ENCODE data around the gene PTPRN2.
"Not testable (repeated sequence)": the region's sequence is repeated elsewhere in the genome, so short reads cannot be mapped to it uniquely, and the experiment has no call there.

PTPRN2 gene

DNA sequence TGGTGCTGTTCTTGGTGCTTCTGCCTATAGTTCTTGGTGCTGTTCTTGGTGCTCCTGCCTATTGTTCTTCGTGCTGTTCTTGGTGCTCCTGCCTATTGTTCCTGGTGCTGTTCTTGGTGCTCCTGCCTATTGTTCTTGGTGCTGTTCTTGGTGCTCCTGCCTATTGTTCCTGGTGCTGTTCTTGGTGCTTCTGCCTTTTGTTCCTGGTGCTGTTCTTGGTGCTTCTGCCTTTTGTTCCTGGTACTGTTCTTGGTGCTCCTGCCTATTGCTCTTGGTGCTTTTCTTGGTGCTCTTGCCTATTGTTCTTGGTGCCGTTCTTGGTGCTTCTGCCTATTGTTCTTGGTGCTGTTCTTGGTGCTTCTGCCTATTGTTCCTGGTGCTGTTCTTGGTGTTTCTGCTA, 71.1 kb downstream of the PTPRN2 start:
- DNase-seq (ENCODE audit: low read depth) = no peak

DNA sequence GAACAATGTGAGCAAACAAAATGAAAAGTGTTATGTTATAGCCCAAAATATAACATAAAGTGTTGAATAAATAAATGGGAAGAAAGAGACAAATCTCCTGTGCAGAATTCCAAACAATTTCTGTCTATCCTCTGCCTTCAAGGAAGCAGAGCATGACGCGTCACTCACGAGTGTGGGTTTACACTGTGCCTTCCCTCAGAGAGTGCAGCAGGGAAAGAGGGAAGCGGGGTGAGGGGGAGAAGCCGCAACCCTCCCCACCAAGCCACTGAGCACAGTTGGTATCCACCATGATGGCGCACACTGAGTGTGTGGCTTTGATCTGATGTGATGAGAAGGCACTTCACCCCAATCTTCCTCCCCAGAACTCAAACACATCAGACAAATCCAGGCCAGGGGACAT, 74.8 kb downstream of the PTPRN2 start:
- no peak for DNase-seq (ENCODE audit: low read depth)

DNA sequence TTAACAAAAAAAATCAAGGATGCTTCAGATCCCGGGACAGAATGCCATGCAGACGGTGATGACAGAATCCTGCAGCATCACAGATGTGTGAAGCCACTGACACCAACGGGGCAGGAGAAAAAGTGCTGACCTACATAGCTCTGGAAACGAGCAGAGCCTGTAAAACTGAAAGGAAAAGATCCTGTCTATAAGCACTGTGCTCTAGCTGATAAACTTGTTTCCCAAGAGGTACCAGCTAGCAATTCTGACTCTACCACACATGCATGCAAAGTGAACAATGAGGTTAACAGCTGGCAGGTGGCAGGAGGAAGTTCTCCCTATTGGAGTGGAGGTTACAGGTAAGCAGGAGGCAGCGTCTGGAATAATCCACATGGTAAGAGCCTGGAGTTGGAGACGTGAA, 75.6 kb downstream of the PTPRN2 start:
- DNase-seq (ENCODE audit: low read depth) = no peak

DNA sequence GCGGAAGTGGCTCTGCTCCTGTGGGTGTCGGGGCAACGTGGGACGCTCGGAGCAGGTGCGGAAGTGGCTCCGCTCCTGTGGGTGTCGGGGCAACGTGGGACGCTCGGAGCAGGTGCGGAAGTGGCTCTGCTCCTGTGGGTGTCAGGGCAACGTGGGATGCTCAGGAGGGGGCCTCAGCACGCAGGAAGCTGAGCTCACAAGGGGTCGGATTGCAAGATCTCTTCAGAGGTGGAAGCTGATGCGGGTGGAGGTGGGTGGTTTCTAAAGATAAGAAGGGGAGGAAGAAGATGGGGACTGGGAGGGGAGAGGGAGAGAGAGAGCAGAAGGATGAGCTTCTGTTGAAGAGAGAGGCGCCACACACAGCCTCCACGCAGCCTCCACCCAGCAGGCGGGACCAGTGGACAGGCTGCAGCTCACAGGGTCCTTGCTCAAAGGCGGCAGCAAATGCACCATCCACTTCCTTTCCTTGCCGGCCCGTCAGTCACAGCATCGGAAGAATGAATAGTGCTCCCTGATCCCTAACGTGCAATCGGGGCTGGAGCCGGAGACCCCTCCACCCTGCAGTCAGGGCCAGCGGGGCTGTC, 78.7 kb downstream of the PTPRN2 start:
- DNase-seq (ENCODE audit: low read depth) = no peak

DNA sequence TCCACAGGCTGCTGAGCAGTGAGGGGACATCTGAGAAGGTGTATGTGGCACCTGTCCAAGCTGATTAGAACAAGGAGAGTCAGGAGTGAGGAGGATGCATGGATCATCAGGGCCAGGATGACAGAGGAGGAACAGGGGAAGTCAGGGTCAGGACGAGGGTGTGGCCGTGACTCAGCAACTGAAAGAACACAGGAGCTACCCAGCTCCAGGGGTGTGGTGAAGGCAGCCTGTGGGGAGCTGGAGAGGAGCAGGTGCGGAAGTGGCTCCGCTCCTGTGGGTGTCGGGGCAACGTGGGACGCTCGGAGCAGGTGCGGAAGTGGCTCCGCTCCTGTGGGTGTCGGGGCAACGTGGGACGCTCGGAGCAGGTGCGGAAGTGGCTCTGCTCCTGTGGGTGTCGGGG, 79.3 kb downstream of the PTPRN2 start:
- DNase-seq (ENCODE audit: low read depth) = not testable (repeated sequence)

DNA sequence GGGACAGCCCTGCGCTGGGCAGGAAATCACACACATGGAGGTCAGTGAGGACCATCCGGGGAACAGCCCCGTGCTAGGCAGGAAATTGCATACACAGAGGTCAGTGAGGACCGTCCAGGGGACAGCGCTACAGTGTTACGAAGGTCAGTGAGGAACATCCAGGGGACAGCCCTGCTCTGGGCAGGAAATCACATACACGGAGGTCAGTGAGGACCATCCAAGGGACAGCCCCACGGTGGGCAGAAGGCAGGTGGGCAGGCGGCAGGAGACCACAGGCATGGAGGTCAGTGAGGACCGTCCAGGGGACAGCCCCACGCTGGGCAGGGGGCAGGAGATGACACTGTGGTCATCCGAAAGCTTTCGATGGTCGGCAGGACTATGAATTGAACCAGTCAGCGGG, 79.7 kb downstream of the PTPRN2 start:
- no peak for DNase-seq (ENCODE audit: low read depth)

DNA sequence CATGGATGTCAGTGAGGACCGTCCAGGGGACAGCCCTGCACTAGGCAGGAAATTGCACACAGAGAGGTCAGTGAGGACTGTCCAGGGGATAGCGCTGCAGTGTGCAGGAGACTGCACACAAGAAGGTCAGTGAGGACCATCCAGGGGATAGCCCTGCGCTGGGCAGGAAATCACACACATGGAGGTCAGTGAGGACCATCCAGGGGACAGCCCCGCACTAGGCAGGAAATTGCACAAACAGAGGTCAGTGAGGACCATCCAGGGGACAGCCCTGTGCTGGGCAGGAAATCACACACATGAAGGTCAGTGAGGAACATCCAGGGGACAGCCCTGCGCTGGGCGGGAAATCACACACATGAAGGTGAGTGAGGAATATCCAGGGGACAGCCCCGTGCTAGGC, 80.4 kb downstream of the PTPRN2 start:
- DNase-seq (ENCODE audit: low read depth) = not testable (repeated sequence)

DNA sequence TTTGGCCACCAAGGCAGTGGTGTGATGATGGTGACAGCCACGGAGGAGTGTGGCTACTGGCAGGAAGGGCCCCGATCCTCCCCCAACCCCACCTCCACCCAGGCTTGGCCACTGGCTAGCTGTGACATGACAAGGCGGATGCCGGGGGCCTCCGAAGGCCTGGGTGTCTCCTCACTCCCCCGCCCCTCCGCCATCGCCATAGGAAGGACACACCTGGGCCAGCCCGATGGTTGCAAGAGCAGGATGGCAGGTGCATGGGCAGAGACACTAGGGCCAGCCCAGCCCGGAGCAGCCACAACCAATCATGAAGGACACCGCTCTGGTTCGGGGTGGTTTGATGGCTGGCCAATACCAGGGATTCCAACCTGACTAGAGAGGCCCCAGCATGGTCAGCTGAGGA, 81.0 kb downstream of the PTPRN2 start:
- no peak for DNase-seq (ENCODE audit: low read depth)

DNA sequence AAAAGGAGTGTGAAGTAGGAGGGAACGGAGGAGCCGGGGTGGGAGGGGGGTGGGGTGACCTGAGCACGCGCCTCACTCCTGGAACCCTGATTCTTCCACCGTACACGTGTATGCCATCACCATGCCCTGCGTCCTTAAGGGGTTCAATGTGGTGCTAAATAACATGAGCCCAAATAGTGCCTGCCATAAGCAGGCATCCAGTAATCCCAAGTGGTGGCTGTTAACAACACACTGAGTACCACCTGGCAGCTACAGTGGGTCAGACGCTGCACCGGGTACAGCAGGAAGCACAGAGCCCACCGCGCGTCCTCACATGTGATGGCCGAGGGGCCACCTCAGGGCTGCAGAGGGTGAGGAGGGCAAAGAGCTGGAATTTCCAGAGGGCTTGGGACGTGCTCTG, 81.9 kb downstream of the PTPRN2 start:
- no peak for DNase-seq (ENCODE audit: low read depth)

DNA sequence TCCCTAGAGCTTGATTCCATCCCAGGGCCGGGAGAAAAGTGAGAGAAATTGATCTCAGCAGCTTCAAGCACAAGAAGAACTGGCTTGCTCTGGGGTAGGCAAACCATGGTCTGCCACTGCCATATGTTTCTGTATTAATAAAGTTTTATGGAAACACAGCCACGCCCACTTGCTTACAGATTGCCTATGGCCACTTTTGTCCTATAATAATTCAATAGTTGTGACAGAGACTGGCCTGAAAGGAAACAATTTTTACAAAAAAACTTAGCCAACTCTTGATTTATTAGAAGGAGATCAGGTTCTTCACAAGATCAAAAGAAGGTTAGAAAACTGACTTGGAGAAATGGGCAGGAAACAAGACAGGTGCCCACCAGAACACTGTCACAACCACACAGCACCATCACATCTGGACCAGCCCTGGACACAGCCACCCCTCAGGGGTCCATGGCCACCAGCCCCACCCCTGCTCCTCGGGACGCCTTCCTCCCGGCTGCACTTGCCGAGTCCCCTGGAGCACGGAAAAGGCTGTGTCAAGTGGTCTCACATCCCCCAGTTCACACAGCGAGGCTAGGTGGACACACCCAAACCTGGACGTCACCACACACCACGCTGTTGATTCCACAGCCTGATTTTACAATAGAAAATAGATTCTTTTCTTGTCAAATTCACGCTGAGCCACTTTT, 85.4 kb downstream of the PTPRN2 start:
- DNase-seq (ENCODE audit: low read depth) = no peak

DNA sequence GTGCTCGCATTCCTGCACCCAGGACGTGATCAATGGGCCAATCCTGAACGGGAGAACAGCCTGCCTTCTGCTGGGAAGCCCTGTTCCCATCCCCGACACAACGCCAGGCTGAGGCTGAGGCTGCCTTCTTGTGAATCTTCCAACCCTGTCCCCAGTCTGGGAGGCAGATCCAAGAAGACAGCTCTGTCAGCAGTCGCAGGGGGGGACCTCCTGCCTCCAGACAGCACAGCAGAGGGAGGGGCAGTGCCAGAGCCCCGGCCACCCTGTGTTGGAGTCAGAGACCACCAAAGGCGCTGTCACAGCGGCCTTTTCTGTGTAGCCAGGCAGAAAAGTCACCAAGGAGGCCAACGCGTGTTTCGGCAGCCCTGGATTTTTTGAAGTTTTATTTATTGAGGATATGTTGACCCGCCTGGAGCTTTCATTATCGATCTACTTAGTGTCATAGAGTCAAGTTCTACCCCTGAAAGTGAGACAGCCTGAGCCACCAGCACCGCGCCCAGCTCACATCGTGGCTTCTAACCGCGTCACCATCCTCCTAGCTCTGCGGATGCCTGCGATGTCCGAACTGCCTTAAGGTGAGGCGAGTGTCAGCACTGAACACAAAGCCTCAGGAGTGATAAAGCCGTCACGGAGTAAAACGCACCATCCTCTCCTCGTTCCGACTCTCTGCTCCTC, 86.1 kb downstream of the PTPRN2 start:
- DNase-seq (ENCODE audit: low read depth) = no peak

DNA sequence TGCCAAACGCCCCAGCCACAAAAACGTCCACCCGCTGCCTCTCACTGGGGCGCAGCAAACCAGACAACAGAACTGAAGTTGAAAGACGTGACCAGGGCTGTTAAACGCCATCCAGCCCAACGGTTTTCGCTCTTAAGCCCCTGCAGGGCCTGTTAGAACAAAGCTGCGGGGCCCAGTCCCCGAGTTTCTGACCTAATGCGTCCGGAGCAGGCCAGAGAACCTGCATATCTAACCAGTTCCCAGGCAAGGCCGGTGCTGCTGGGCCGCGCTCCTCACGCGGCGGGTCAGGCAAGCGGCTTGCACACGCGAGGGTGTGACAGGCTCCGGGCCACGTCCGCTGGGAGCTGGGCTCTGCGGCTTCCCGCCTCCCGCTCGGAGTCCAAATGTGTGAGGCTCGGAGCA, 87.0 kb downstream of the PTPRN2 start:
- DNase-seq (ENCODE audit: low read depth) = no peak

DNA sequence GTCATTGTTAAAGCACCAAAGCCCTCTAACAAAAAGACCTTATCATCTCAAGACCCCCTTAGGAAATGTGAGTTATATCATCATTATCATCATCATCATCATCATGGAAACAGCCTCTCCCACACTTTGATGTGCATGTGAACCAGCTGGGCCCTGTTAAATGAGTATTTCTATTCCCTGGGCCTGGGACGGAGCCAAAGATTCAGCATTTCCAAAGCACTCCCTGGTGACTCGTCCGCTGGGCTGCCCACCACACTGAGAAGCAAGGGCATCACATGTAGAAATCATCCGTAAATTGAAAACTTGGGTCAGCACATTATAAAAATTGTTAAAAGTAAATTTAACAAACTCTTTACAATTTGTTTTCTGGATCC, 88.6 kb downstream of the PTPRN2 start:
- DNase-seq (ENCODE audit: low read depth) = no peak

DNA sequence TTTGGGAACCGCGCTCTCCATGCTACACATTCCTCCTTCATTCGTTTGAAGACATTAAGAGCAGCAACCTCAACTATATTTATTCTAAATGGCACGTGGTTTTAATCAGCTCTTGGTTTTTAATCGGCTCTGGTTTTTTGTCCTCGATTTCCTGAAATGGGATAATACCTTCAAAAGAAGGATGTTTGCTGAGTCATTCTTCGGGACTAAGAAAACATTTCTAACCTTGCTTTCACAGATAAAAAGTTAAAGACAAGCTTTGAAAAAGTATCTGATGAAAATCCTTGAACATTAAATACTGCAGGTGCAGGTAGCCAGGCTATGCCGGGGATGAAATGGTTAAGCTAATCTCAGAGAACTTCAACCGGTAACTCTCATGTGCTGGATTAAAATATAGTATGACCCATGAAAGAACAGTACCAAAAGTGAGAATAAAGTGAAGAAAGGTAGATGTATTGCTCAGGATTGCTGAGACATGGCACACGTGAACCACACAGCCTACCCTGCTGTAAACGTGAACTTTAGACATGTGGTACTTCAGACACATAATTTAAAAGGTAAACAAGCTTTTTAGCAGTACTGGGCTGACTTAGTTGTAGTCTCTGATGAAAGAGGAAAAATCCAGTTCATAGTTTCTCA, 89.1 kb downstream of the PTPRN2 start:
- no peak for DNase-seq (ENCODE audit: low read depth)

DNA sequence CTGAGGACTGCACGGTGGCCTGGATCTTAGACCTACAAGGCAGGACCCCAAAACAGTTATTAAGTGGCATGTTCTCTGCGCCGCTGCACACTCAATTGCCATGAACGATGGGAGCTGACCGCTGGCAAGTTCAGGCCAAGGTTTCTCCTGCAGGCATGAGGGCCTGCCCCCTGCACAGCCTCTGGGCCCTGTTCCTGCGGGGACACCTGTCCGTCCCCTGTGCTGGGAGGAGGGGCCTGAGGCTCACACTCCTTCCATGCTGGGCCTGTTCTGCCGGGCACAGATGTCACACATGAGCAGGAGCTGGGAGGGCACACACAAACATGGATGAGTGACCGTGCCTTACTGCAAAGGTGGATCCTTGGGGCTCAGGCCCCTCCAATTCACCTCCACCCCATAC, 90.0 kb downstream of the PTPRN2 start:
- DNase-seq (ENCODE audit: low read depth) = no peak

DNA sequence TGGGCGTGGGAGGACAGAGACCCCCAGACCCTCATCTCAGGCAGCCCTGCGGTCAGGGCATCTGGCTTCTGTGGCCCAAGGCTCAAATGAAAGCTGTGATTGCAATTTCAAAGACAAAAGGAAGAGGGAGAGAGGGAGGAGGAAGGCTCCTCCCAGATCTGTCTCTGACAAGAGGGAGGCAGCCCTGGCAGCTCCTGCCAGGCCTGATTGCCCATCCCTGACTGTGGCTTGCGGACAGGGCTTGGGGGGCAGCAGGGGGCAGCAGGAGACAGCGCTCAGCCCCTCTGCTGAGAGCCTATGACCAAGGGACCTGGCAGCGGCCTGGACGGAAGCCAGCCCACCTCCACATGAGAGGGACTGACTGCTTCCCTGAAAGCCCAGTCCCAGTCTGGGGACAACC, 91.8 kb downstream of the PTPRN2 start:
- DNase-seq (ENCODE audit: low read depth) = no peak

DNA sequence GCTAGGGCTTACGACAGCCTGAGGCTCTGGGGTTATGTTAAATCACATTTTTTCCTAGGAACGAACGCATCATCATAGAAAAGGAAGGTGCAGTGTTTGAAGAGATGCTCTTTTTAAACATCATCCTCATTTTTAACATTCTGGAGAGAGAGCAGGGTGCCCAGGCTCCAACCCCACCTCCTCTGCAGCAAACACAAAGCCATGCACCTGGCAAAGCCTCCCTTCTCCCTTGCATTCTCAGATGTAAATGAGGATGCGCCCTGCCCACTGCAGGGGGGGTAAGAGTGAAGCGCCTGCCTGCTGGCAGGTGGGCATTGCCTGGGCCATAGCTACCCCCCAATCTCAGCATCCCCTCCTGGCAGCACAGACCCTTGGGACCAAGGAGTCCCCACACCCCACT, 92.4 kb downstream of the PTPRN2 start:
- DNase-seq (ENCODE audit: low read depth) = no peak

DNA sequence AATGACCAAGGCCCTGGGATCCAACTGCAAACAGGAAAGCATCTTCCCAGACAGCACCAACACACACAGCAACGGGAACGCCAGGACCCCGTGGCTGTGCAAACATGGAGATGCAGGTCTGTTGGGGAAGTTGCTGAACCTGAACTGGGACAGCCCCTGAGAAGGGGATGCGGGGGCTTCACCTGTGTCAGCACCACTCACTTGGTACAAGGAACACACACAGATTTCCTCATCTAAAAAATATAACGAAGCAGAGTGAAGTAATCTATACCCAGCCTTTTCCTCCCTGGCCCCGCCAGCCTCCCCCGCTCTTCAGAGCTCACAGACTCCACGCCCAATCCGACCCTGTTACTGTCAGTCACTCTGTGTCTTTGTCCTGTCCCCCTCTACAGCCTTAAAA, 93.0 kb downstream of the PTPRN2 start:
- no peak for DNase-seq (ENCODE audit: low read depth)

DNA sequence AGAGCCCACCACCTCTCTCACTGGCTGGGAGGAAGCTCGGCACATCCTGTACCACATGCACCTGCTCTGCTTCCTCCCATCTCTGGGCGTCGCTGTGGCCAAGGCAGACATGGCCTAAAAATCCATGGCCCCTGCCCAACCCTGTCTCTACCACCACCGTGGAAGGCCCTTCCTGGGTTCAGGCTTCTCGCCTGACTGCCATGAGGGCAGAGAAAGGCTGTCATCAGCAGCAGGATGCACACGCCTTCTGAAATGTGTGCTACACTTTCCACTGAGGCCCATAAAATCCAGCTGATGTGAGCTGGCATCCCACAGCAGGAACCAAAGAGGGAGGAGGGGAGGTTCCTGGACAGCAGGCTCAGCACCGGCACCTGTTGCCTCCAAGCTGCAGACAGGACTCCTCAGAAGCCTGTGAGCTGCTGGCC, 93.4 kb downstream of the PTPRN2 start:
- no peak for DNase-seq (ENCODE audit: low read depth)

DNA sequence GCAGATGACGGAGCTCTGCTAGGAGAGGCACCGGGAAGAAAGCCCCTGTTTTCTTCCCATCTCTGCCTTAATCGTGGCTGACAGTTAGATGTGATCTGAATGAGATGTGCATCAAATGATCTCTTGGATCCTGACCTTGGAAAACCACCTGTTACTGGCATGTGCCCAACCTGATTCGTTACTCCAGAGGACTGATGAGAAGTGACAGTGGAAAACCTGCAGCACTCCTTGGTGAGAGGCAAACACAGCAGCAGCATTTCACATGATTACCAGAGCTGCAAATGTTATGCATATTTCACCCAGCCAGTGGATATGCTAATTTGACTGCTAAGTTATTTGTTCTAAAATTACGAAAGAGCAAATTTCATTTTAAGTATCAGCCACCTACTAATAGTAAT, 95.3 kb downstream of the PTPRN2 start:
- DNase-seq (ENCODE audit: low read depth) = no peak

DNA sequence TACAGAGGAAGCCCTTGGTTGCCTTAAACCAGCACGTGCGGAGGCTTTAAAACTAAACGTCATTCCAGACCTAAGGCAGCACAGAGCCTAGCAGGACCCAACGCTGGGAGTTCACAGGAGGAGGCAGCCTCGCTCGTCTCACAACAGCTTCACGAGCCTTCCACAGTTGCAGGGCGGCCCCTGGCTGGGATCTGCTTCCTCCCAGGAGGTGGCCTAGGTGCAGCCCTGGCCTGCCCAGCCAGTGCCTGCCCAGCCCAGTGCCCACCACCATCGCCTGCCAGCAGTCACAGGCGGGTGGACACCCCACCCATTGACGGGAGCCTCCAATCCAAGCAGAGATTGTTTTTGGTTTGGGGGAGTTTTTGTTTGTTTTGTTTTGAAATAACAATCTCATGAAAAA, 96.5 kb downstream of the PTPRN2 start:
- DNase-seq (ENCODE audit: low read depth) = no peak

DNA sequence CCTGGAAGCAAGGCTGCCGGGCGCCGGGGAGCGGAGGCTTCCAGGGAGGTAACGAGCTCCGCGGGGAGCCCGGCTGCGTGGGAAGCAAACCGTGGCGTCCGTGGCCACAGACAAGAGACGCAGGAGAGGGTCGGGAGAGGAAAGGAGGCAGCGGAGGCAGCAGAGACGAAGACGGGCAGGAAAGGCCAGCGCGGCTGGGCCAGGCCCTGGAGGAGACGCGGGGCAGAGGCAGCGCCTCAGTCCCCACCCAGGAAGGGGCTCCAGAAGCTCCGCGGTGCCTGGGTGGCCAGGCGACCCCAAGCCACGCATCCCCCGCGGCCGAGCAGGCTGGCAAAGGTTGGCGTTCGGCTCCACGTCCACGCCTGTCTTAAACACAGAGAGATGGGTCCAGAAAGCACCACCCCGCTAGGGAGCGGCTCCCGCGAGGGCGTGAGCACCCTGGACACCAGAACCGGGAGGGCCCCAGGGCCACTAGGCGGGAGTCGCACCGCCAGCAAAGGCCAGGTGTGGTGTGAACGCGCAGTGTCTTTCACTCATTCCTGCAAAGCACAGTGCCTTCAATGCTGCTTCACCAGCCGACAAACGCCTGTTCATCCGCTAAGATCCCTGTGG, 97.3 kb downstream of the PTPRN2 start:
- no peak for DNase-seq (ENCODE audit: low read depth)
